Measurements from ENCODE around the gene HTR3D. TPM values are rescaled to one million over a fixed set of nuclear protein-coding genes. Genes with fewer than 3 reads are reported as not detected.

The HTR3D gene
- total and polyA plus RNA-seq, 9 of the 15 experiments (the other 6 are each of a cell fraction or from before 2014, with no cell fraction given): not detected

DNA sequence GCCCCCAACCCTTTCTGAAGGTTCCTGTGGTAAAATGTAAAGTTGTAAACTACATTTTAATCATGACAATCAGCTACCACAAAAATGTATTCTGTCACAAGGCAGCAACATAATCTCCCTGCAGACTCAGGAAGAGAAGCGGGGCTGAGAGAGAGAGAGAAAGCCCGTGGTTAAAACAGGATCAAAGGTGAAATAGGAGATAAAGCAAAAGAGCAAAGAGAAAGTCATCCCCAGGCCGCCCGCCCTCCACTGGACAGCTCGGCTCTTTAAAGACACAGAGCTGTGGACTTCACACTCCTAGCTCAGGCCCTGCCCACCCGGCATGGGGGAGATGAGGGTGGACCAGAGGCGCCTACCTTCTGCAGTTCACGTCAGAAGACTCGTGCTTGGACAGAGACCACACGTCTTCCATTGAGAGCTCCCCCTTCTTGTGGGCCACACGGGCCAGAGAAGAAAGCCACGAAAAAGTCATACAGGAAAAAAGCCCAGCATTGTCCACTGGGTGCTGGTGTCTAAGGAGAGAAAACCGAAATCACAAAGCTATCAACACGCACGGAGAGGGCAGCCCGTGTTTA, 43.2 kb upstream of the HTR3D start (continued):
- no peak for TF ChIP-seq DNMT1 (IDR thresholded peaks at IDR 0.05)
- 0 out of 2 replicates have a peak, but pooled peaks have one; percentile 42 for TF ChIP-seq SMAD3 (CRISPR knock-in tag; conservative IDR thresholded peaks at IDR 0.05)
- TF ChIP-seq PURB (CRISPR knock-in tag; IDR thresholded peaks at IDR 0.05; ENCODE audit: low read depth): no peak
- peak; percentile 68; the same call in 1 of the 2 replicates for TF ChIP-seq ZNF263 (CRISPR knock-in tag; IDR thresholded peaks at IDR 0.05; ENCODE audit: borderline replicate concordance)
- TF ChIP-seq REST (IDR thresholded peaks at IDR 0.05; ENCODE audit: borderline replicate concordance): peak; percentile 46
- no peak for TF ChIP-seq REST (CRISPR knock-in tag; IDR thresholded peaks at IDR 0.05; ENCODE audit: low read depth)
- TF ChIP-seq NCOA4 (IDR thresholded peaks at IDR 0.05; ENCODE audit: partially characterized antibody): no peak
- no peak for TF ChIP-seq MTF1 (CRISPR knock-in tag; IDR thresholded peaks at IDR 0.05; ENCODE audit: borderline replicate concordance)
- no peak; the same call in 1 of the 2 replicates for TF ChIP-seq MAFF (IDR thresholded peaks at IDR 0.05; ENCODE audit: low read length)
- TF ChIP-seq RB1 (IDR thresholded peaks at IDR 0.05; ENCODE audit: low read depth): peak; percentile 27; the same call in 1 of the 2 replicates
- peak; percentile 46; the same call in 1 of the 2 replicates for TF ChIP-seq LCOR (CRISPR knock-in tag; IDR thresholded peaks at IDR 0.05)
- peak; percentile 83 for TF ChIP-seq KLF16 (IDR thresholded peaks at IDR 0.05)
- TF ChIP-seq, protein P1, sequence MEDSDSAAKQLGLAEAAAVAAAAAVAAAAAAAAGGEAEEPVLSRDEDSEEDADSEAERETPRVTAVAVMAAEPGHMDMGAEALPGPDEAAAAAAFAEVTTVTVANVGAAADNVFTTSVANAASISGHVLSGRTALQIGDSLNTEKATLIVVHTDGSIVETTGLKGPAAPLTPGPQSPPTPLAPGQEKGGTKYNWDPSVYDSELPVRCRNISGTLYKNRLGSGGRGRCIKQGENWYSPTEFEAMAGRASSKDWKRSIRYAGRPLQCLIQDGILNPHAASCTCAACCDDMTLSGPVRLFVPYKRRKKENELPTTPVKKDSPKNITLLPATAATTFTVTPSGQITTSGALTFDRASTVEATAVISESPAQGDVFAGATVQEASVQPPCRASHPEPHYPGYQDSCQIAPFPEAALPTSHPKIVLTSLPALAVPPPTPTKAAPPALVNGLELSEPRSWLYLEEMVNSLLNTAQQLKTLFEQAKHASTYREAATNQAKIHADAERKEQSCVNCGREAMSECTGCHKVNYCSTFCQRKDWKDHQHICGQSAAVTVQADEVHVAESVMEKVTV (CRISPR knock-in tag; IDR thresholded peaks at IDR 0.05): no peak; the same call in 1 of the 2 replicates
- TF ChIP-seq FUS (optimal IDR thresholded peaks at IDR 0.05; ENCODE audit: low read depth, low read length): no peak
- TF ChIP-seq IRF1 (CRISPR knock-in tag; IDR thresholded peaks at IDR 0.05; ENCODE audit: borderline replicate concordance): no peak
- TF ChIP-seq ZNF699 (CRISPR knock-in tag; IDR thresholded peaks at IDR 0.05; ENCODE audit: insufficient replicate concordance): no peak
- TF ChIP-seq POLR3A (IDR thresholded peaks at IDR 0.05; ENCODE audit: borderline replicate concordance, extremely low read depth, insufficient read depth, insufficient read length): no peak
- peak; percentile 80 for TF ChIP-seq SMARCC2 (IDR thresholded peaks at IDR 0.05; ENCODE audit: low read depth)
